Skeletal muscle cell (primary cell): ENCODE data around the gene NASP.
A peak's percentile ranks its signal among the peaks of the same experiment; 100 is the strongest.

Source experiments
- DNase-seq: peaks from one replicate; pipeline ENCODE4 v3.0.0-alpha.2; 2010; ENCODE audit warnings: low read depth
- H3K4me3 ChIP-seq: 2 replicates; pipeline ENCODE4 v1.5.1; 2011; ENCODE audit warnings: low read depth, mild to moderate bottlenecking, control low read depth, low read length, moderate library complexity

NASP gene

GRCh38 chr1:45583666-45584350, at the start of gene NASP:
Gene NASP (plus strand): TSS chr1:45584041. CDS start chr1:45584147, 106 bp downstream.
- H3K4me3 ChIP-seq: peak within 1 kb of the TSS; percentile 84
- peak; percentile 36 for DNase-seq

- no peak for DNase-seq
- no peak overlapping the region for H3K4me3 ChIP-seq
These were observed 47.7 kb upstream of the NASP start for GRCh38 chr1:45535988-45536766.

GRCh38 chr1:45536886-45537285, 47.0 kb upstream of the NASP start:
- no peak overlapping the region for H3K4me3 ChIP-seq
- no peak for DNase-seq

- no peak for DNase-seq
- H3K4me3 ChIP-seq: no peak overlapping the region
These were observed 42.6 kb upstream of the NASP start for GRCh38 chr1:45541193-45541592.

GRCh38 chr1:45542591-45542990, 41.2 kb upstream of the NASP start:
- H3K4me3 ChIP-seq: no peak overlapping the region
- no peak for DNase-seq

GRCh38 chr1:45543581-45544417, 40.0 kb upstream of the NASP start:
- DNase-seq: no peak
- no peak overlapping the region for H3K4me3 ChIP-seq

GRCh38 chr1:45544530-45544929, 39.3 kb upstream of the NASP start:
- H3K4me3 ChIP-seq: no peak overlapping the region
- no peak for DNase-seq

GRCh38 chr1:45545019-45545493, 38.8 kb upstream of the NASP start:
- no peak for DNase-seq
- H3K4me3 ChIP-seq: no peak overlapping the region

- H3K4me3 ChIP-seq: no peak overlapping the region
- DNase-seq: no peak
These were observed 38.1 kb upstream of the NASP start for GRCh38 chr1:45545553-45546310.

- peak within 1 kb of the TSS; percentile 74 for H3K4me3 ChIP-seq
- DNase-seq: peak; percentile 49
These were observed 33.2 kb upstream of the NASP start, which contains the start of gene AKR1A1 for GRCh38 chr1:45550401-45551351. Gene AKR1A1 (plus strand): TSS chr1:45550826. CDS start chr1:45561795, 10,969 bp downstream.

- DNase-seq: no peak
- H3K4me3 ChIP-seq: peak overlapping the region; percentile 74
These were observed 32.2 kb upstream of the NASP start for GRCh38 chr1:45551684-45552083.

GRCh38 chr1:45552331-45552730, 31.5 kb upstream of the NASP start:
- no peak overlapping the region for H3K4me3 ChIP-seq
- no peak for DNase-seq

GRCh38 chr1:45554198-45554597, 29.6 kb upstream of the NASP start:
- no peak for DNase-seq
- no peak overlapping the region for H3K4me3 ChIP-seq

GRCh38 chr1:45557422-45557944, 26.4 kb upstream of the NASP start:
- DNase-seq: no peak
- no peak overlapping the region for H3K4me3 ChIP-seq

GRCh38 chr1:45563843-45564242, 20.0 kb upstream of the NASP start:
- no peak overlapping the region for H3K4me3 ChIP-seq
- DNase-seq: no peak

GRCh38 chr1:45566722-45567121, 17.1 kb upstream of the NASP start:
- H3K4me3 ChIP-seq: no peak overlapping the region
- DNase-seq: no peak

- DNase-seq: no peak
- H3K4me3 ChIP-seq: no peak overlapping the region
These were observed 15.9 kb upstream of the NASP start for GRCh38 chr1:45567911-45568310.

GRCh38 chr1:45568421-45568820, 15.4 kb upstream of the NASP start:
- DNase-seq: no peak

More at GRCh38 chr1:45568421-45568820, 15.4 kb upstream of the NASP start:
- no peak overlapping the region for H3K4me3 ChIP-seq
